Glomerular endothelial cell (primary cell): ENCODE measurements around the gene C12orf57. TPM values are rescaled to one million over a fixed set of nuclear protein-coding genes. Genes with fewer than 3 reads are reported as not detected.

ENCODE experiments used
- DNase-seq: peaks from one replicate; pipeline ENCODE4 v3.0.0-alpha.2; 2011; ENCODE audit warnings: low read depth, low spot score; ENCODE audit errors: extremely low read depth
- total RNA-seq: library from RNA; depleted of rRNA; stranded (reverse); fragments of >200 nt; gene quantifications from 2 replicates; pipeline ENCODE4 v1.2.3, GENCODE V29; 2015

C12orf57 gene
- total RNA-seq, 1 donor from 2014 or later, result 180 TPM

DNA sequence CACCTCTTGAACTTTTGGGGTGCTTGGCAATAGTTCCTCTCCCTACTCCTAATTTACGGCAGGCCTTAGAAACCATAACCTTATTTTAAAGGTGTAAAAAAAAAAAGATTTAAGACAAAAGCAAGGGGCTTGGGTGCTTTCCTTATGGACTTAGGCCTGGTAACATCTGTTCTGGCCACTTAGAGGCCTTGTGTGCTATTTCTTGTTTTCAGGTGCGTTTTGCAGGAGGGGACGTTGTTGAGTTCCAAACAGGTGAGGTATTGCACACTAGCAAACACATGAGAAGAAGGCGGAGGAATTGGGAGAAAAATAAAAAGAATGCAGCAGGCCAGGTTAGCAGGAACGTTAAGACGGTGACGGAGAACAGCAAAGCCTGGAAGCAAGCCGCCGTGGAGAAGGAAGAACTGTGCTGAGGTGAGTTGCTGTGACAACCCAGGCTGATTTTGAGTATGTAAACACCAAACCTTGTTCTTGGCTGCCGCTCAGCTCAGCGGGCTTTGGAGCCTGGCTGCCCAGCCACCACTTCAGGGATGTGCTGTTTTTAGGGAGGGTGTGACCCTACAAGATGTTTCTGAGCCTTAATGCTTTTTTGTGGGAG is 44.2 kb downstream of the C12orf57 start:
- DNase-seq, result no peak

Other genes with a start within 250 kb of the C12orf57 start
- not detected in 2 replicates for gene PIANP, start 243.2 kb upstream of the C12orf57 start, total RNA-seq
- gene COPS7A, start 220.0 kb upstream of the C12orf57 start, total RNA-seq, result 58.8 and 72.9 TPM in 2 replicates
- 186 and 229 TPM in 2 replicates for gene MLF2, start 190.9 kb upstream of the C12orf57 start, total RNA-seq
- gene PTMS, start 177.7 kb upstream of the C12orf57 start, total RNA-seq, result 240 and 281 TPM in 2 replicates
- gene LAG3, start 171.5 kb upstream of the C12orf57 start, total RNA-seq, result not detected in 2 replicates
- not detected in 2 replicates for gene CD4, start 154.5 kb upstream of the C12orf57 start, total RNA-seq
- 2.0 and 3.7 TPM in 2 replicates for gene GPR162, start 122.2 kb upstream of the C12orf57 start, total RNA-seq
- 53.8 and 87.9 TPM in 2 replicates for gene P3H3, start 115.6 kb upstream of the C12orf57 start, total RNA-seq
- gene GNB3, start 103.1 kb upstream of the C12orf57 start, total RNA-seq, result 0.39 and 2.3 TPM in 2 replicates
- 6.0 and 14.6 TPM in 2 replicates for gene CDCA3, start 92.7 kb upstream of the C12orf57 start, total RNA-seq
- gene USP5, start 91.9 kb upstream of the C12orf57 start, total RNA-seq, result 74.8 and 77.1 TPM in 2 replicates
- gene TPI1, start 76.5 kb upstream of the C12orf57 start, total RNA-seq, result 542 and 832 TPM in 2 replicates
- 5.3 and 5.5 TPM in 2 replicates for gene SPSB2, start 70.7 kb upstream of the C12orf57 start, total RNA-seq
- gene LRRC23, start 39.2 kb upstream of the C12orf57 start, total RNA-seq, result 6.3 and 9.6 TPM in 2 replicates
- gene ENO2, start 29.4 kb upstream of the C12orf57 start, total RNA-seq, result 18.1 and 18.4 TPM in 2 replicates
- 33.6 and 64.6 TPM in 2 replicates for gene ATN1, start 16.1 kb upstream of the C12orf57 start, total RNA-seq
- gene RNU7-1, start 206 bp upstream of the C12orf57 start, total RNA-seq, result not detected in 2 replicates
- gene PTPN6, start 7.3 kb downstream of the C12orf57 start, total RNA-seq, result 0.29 and 8.5 TPM in 2 replicates
- gene PHB2, start 26.6 kb downstream of the C12orf57 start, total RNA-seq, result 240 and 281 TPM in 2 replicates
- 24.3 and 25.3 TPM in 2 replicates for gene EMG1, start 26.9 kb downstream of the C12orf57 start, total RNA-seq
- gene LPCAT3, start 74.5 kb downstream of the C12orf57 start, total RNA-seq, result 15.4 and 19.4 TPM in 2 replicates
- 0.64 and 0.68 TPM in 2 replicates for gene C1S, start 116.7 kb downstream of the C12orf57 start, total RNA-seq
- gene C1R, start 148.4 kb downstream of the C12orf57 start, total RNA-seq, result 1.4 and 3.9 TPM in 2 replicates
- 21.6 and 21.7 TPM in 2 replicates for gene C1RL, start 165.2 kb downstream of the C12orf57 start, total RNA-seq
- 5.5 TPM in 1 of 2 replicates, not detected in the other for gene RBP5, start 184.9 kb downstream of the C12orf57 start, total RNA-seq
- gene CLSTN3, start 186.3 kb downstream of the C12orf57 start, total RNA-seq, result 61.0 and 138 TPM in 2 replicates
- gene PEX5, start 245.7 kb downstream of the C12orf57 start, total RNA-seq, result 27.4 and 27.9 TPM in 2 replicates